Right renal pelvis (tissue), 4 donors: ENCODE measurements around the gene GSTA2. TPM values are rescaled to one million over a fixed set of nuclear protein-coding genes. Genes with fewer than 3 reads are reported as not detected.
A peak's percentile ranks its signal among the peaks of the same experiment; 100 is the strongest.
"Not testable (repeated sequence)": the region's sequence is repeated elsewhere in the genome, so short reads cannot be mapped to it uniquely, and the experiment has no call there.

ENCODE experiments used
- DNase-seq, 4 donors: peaks; one replicate each; pipeline ENCODE4 v3.0.0-alpha.2; 2013; ENCODE audit warnings: low read depth in 4 of 4, low spot score in 3 of 4, missing footprints in 1 of 4
- polyA plus RNA-seq, 4 donors: library from polyadenylated mRNA; unstranded; fragments of 120-200 nt; gene quantifications; one replicate each; pipeline ENCODE4 v1.2.1, GENCODE V29; 2013; ENCODE audit not compliant: insufficient read length in 4 of 4

Gene GSTA2
- under 1 TPM in 2 of 4 donors, not detected in 2; 0.28 to 0.61 TPM for polyA plus RNA-seq

- not testable (repeated sequence) for DNase-seq
Measured at GRCh38 chr6:52763322-52763916, at the start of gene GSTA2. Gene GSTA2, minus strand, starts transcription at chr6:52763475. Its CDS starts 5,528 bp downstream, at chr6:52757947.

- DNase-seq: not testable (repeated sequence)
Measured at GRCh38 chr6:52809777-52810176, 46.5 kb upstream of the GSTA2 start.

- DNase-seq: no peak
Measured at GRCh38 chr6:52808660-52809059, 45.4 kb upstream of the GSTA2 start.

- not testable (repeated sequence) for DNase-seq
Measured at GRCh38 chr6:52803668-52804255, 40.5 kb upstream of the GSTA2 start, which contains the start of gene GSTA1. Gene GSTA1, minus strand, starts transcription at chr6:52803816. Its CDS starts 4,549 bp downstream, at chr6:52799267.

GRCh38 chr6:52802806-52803205 lies 39.5 kb upstream of the GSTA2 start:
- DNase-seq: no peak

- no peak for DNase-seq
Measured at GRCh38 chr6:52801188-52801841, 38.0 kb upstream of the GSTA2 start.

GRCh38 chr6:52799272-52799671 lies 36.0 kb upstream of the GSTA2 start:
- DNase-seq: not testable (repeated sequence)

- not testable (repeated sequence) for DNase-seq
Measured at GRCh38 chr6:52794366-52794765, 31.1 kb upstream of the GSTA2 start.

GRCh38 chr6:52790861-52791260 lies 27.6 kb upstream of the GSTA2 start:
- DNase-seq: no peak

- DNase-seq: peak in 3 of 4 donors; percentile 1 to 27 (median 26)
Measured at GRCh38 chr6:52789658-52790057, 26.4 kb upstream of the GSTA2 start.

- peak; percentile 1 to 23 (median 14) for DNase-seq
Measured at GRCh38 chr6:52788478-52788877, 25.2 kb upstream of the GSTA2 start.

GRCh38 chr6:52787917-52788316 lies 24.6 kb upstream of the GSTA2 start:
- no peak for DNase-seq

- no peak for DNase-seq
Measured at GRCh38 chr6:52786249-52786956, 23.1 kb upstream of the GSTA2 start.

- DNase-seq: not testable (repeated sequence)
Measured at GRCh38 chr6:52782696-52783274, 19.5 kb upstream of the GSTA2 start.

GRCh38 chr6:52782209-52782608 lies 18.9 kb upstream of the GSTA2 start:
- not testable (repeated sequence) for DNase-seq

GRCh38 chr6:52779237-52779636 lies 16.0 kb upstream of the GSTA2 start:
- no peak for DNase-seq

GRCh38 chr6:52776711-52777351 lies 13.6 kb upstream of the GSTA2 start:
- DNase-seq: not testable (repeated sequence)

GRCh38 chr6:52769399-52769798 lies 6.1 kb upstream of the GSTA2 start:
- DNase-seq: not testable (repeated sequence)

- not testable (repeated sequence) for DNase-seq
Measured at GRCh38 chr6:52767658-52768057, 4.4 kb upstream of the GSTA2 start.
